HG03520 (cell line): ENCODE measurements around the gene CYBRD1.
"Not testable (repeated sequence)": the region's sequence is repeated elsewhere in the genome, so short reads cannot be mapped to it uniquely, and the experiment has no call there.

Experiments used
- ATAC-seq: cut with Tn5 transposase; IDR thresholded peaks from one replicate; pipeline ENCODE4 v1.9.1; 2021; ENCODE audit warnings: mild to moderate bottlenecking, moderate library complexity; ENCODE audit not compliant: unreplicated experiment

The CYBRD1 gene

GRCh38 chr2:171522052-171522787 is at the start of gene CYBRD1:
TSS of gene CYBRD1 (plus strand) at chr2:171522474. CDS start at chr2:171522546, 72 bp downstream.
- peak; percentile 50 for ATAC-seq

- ATAC-seq = no peak
Observed at GRCh38 chr2:171475979-171476378, 46.3 kb upstream of the CYBRD1 start.

- no peak for ATAC-seq
Observed at GRCh38 chr2:171478345-171478744, 43.9 kb upstream of the CYBRD1 start.

- peak; percentile 63 for ATAC-seq
Observed at GRCh38 chr2:171479154-171479814, 43.0 kb upstream of the CYBRD1 start.

- no peak for ATAC-seq
Observed at GRCh38 chr2:171480908-171481307, 41.4 kb upstream of the CYBRD1 start.

- ATAC-seq = no peak
Observed at GRCh38 chr2:171482308-171482707, 40.0 kb upstream of the CYBRD1 start.

- ATAC-seq = no peak
Observed at GRCh38 chr2:171482877-171483276, 39.4 kb upstream of the CYBRD1 start.

GRCh38 chr2:171483793-171484192 is 38.5 kb upstream of the CYBRD1 start:
- ATAC-seq = no peak

- ATAC-seq = no peak
Observed at GRCh38 chr2:171485116-171485515, 37.2 kb upstream of the CYBRD1 start.

GRCh38 chr2:171487201-171487600 is 35.1 kb upstream of the CYBRD1 start:
- no peak for ATAC-seq

GRCh38 chr2:171487803-171488259 is 34.4 kb upstream of the CYBRD1 start:
- no peak for ATAC-seq

GRCh38 chr2:171490577-171490976 is 31.7 kb upstream of the CYBRD1 start:
- no peak for ATAC-seq

GRCh38 chr2:171491292-171491691 is 31.0 kb upstream of the CYBRD1 start:
- no peak for ATAC-seq

GRCh38 chr2:171492664-171493063 is 29.6 kb upstream of the CYBRD1 start:
- no peak for ATAC-seq

- not testable (repeated sequence) for ATAC-seq
Observed at GRCh38 chr2:171497664-171498063, 24.6 kb upstream of the CYBRD1 start.

- no peak for ATAC-seq
Observed at GRCh38 chr2:171505374-171505773, 16.9 kb upstream of the CYBRD1 start.

- ATAC-seq = no peak
Observed at GRCh38 chr2:171509945-171510731, 12.1 kb upstream of the CYBRD1 start.

- ATAC-seq = no peak
Observed at GRCh38 chr2:171512014-171512413, 10.3 kb upstream of the CYBRD1 start.

GRCh38 chr2:171512683-171513195 is 9.5 kb upstream of the CYBRD1 start:
- ATAC-seq = no peak

- no peak for ATAC-seq
Observed at GRCh38 chr2:171513719-171514160, 8.5 kb upstream of the CYBRD1 start.

GRCh38 chr2:171514908-171515582 is 7.2 kb upstream of the CYBRD1 start:
- ATAC-seq = no peak
